ENCODE data around the gene IMPA2.
"Not testable (repeated sequence)": the region's sequence is repeated elsewhere in the genome, so short reads cannot be mapped to it uniquely, and the experiment has no call there.

The IMPA2 gene

DNA sequence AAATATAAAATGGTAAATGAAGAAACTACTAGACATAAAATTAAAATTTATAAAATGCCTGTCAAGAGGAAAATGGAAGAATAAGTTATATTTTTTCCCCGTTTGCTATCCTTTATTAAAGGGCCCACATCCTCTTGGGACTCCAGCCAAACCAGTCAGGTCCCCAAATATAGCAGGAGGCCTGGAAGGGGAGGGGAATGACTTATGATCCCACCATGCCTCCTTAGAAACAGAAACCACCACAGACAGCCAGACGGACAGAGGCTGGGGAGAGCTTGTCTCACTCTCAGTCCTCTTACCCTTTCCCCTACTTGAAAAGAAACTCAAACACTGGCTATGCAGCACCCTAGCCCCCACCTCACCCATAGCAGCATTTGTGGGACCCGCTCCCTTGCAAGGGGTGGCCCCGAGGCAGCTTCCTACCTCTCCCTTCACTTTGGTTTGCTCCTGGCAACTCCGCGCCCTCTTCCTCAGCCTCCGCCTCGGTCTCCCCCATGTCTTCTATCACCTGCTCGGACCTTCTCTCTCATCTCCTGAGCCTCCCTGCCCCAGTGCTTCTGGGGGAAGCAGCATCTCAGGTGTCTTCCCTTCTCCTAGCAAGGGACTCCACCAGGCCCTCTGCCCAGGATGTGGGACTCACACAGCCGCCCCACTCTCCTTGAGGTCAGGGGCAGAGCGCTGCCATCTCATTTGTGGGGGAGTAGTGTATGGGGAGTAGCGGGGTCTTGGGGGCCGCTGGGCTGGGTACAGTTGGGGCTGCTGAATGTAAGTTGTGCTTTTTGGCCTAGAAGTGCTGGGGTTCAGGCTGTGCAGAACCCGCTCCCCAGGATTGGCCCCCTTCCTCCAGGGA is 75.0 kb downstream of the IMPA2 start:
- DNase-seq, result no peak

- DNase-seq, result no peak
Measured at GRCh38 chr18:12056884-12057402, 75.6 kb downstream of the IMPA2 start.

DNA sequence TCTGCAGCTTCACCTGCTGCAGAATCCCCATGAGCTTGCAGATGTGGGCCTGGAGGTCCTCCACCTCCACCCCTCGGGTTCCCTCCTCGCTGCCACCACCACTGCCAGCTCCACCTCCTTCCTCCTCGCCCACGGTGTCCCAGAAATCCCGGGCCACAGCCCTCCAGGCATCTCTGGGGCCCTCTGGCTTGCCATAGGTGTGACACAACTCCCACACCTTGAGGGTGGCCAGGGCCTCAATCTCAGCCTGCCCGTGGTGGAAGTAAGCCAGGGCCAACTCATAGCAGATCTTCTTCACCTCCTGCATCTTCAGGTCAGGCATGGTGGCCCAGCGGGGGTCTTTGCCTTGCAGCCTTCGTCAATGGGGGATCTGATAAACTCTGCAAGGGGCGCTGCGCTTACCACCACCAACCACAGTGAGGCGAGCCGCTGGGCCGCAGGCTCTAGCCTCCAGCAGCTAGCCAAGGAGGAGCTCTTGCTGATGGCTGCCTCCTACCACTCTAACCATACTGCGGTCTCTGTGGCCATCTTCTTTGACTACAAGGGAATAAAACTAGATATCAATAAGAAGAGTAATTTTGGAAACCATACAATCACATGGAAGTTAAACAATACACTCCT is 76.2 kb downstream of the IMPA2 start:
- DNase-seq, result no peak

- no peak for DNase-seq
Measured at GRCh38 chr18:12059334-12060181, 78.3 kb downstream of the IMPA2 start.

- DNase-seq, result no peak
Measured at GRCh38 chr18:12060182-12060870, 79.0 kb downstream of the IMPA2 start.

DNA sequence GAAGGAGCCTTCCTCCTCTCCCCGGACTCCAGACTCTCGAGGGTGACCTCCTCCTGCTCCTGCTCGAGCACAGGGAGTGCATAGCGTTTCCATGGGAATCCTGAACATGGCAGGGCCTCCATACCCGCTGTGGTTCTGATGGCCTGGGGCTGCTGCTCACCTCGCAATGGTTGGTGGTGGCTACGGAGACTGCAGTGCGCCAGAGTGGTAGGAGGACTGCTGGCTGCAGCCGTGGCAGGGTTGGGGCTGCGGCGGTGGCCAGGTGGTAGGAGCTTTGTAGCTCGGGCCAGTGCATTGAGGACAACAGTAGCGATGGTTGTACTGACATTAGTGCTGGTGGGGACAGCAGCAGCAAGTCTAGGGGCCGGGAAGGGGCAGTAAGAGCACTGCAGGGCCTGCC is 80.4 kb downstream of the IMPA2 start:
- DNase-seq, result no peak

GRCh38 chr18:12062974-12063373 is 81.7 kb downstream of the IMPA2 start:
- DNase-seq, result no peak

GRCh38 chr18:12064086-12064763 is 82.9 kb downstream of the IMPA2 start:
- no peak for DNase-seq

DNA sequence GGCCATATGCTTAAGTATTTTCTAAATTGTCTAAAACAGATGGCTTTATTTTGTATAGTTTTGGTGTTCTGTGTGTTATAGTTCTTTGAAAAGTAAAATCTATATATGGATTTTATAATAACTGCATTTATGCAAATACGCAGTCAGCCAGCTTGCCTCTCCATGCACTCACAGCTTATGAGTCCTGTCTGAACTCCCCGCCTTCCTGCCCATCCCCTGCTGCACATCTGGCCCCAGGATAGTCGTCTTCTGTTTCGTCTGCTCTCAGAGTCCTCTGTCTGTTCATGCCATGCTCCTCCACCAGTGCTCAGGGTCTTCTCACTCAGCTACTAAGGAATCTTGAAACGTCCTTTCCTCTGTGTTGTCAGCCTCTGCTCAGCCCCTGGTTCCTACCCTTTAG is 84.1 kb downstream of the IMPA2 start:
- DNase-seq, result no peak

DNA sequence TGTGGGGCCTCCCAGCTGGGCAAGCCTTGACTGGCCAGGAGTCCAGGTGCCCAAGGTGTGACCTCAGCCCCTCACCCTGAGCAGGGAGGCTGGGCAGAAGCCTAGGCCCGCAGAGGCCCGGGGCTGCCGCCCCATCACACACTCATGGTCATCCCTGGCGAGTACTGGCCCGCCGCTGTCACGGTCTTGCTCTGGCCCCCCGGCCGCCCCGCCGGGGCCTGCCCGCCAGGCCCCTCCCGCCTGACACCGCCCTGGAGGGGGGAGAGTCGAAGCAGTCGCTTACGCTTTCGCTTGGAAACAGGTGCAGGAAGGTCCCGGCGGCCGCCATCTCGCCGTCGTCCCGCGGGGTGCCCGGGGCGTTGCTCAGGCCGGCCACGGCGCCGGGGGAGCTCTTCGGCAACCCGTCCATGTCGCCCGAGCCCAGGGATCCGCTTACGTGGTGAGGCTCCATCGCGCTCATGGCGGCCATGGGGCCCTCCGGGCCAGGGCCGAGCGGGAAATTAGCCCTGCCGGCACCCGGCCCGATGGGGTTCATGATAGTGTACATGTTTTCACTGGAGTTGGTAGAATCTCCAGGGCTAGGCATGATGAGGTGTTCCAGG is 85.7 kb downstream of the IMPA2 start:
- DNase-seq, result no peak

- DNase-seq, result no peak
Measured at GRCh38 chr18:12067671-12068070, 86.4 kb downstream of the IMPA2 start.

GRCh38 chr18:12068316-12068949 is 87.1 kb downstream of the IMPA2 start:
- not testable (repeated sequence) for DNase-seq

DNA sequence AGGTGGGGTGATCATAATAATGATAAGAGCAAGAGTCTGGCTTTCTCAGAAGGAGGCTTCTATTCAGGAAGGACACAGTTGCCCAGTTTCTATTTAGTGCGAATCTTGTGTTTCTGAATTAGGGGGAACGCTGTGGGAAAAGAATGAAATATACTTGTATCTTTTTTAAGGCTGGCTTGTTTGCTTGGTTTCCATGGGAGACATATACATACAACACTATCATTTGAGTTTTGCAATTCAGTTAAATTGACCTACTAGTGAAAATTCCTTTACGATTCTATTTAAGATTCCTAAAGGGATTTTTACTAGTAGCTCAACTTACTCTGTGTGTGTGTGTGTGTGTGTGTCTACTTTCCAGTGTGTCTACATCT is 87.6 kb downstream of the IMPA2 start:
- no peak for DNase-seq

GRCh38 chr18:12071066-12071465 is 89.8 kb downstream of the IMPA2 start:
- DNase-seq, result not testable (repeated sequence)

DNA sequence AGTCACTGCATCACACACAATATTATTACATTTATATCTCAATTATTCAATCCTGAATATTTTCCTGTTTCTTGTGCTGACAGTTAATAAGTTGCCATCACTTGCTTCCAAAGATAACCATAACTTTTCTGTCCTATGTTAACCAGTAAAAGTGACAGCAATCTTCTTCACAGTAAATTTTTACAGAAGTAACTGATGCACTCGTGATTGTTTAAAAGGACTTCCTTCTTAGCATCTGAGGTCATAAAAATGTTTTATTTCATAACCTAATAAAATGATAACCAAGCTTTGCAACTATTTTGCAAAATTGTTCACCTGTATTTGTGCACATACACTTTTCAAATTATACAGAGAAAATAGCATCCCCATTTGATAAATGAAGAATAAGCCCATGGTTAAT is 91.7 kb downstream of the IMPA2 start:
- DNase-seq, result no peak

DNA sequence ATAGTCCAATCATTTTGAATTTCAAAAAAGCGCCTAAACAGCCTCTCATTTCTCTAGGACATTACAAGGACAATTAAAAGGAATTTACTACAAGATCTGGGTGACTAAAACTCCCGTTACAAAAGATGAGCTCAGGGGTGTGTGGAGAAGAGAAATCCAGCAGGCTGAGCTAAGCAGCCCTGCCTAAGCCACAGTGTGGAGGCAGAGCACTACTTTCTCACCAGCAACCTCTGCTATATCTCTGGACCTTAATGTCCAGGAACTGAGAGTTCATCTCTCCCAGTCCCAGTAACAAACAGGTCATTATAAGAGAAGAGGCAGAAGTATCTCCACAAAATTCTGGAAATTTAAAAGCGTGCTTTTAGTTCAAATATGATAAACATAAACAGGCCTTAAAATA is 93.4 kb downstream of the IMPA2 start:
- no peak for DNase-seq

- DNase-seq, result no peak
Measured at GRCh38 chr18:12076424-12077140, 95.3 kb downstream of the IMPA2 start.

DNA sequence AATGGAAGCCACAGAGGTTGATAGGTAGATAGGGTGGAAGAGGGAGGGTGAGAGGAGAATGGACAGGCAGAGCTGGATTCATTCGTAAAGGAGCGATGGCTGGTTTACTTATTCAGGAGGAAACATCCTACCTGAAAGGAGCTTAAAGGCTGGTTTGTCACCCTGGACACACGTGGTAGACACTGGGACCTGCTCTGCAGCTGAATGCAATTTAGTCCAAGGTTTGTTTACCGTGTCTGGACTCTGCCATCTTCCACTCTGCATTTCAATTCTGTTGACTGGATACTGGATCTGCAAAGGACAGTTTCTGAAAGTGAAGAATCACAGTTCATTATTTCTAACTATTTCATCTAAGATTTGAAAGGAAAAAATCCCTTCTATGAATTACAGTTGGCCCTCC is 96.7 kb downstream of the IMPA2 start:
- DNase-seq, result not testable (repeated sequence)

DNA sequence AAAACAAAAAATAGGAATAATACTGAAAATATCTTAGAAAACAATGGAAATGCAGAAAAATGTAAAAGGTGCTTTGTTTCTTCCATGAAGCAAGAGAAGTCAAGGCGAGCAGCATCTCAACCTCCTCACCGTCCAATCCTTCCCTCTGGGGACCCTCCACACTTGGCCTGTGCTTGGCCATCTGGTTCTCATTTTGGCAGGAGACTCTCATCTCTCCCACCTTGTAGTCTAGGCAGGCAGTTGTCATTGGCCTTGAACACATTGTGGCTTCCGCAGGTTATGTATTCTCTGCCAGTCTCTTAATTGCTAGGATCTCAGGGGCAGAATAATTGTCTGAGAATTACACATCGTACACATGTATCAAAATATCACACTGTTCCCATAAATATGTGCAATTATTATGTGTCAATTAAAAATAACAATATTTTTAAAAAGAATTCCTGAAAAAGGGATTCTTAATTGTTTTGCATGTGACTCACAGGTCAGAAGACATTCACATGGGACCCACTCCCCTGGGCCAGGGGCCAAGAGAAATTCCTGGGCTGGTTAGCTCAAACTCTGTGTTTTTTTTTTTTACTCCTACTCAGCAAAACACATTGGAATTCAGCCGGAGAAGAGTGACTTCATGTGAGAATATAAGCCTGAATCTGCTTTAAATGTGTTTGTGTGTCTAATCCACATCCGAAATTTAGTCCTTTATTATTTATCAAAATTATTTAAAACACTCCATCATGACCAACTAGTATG is 98.4 kb downstream of the IMPA2 start:
- DNase-seq, result no peak

All from SHP77 treated with DMSO at 0.1 percent for 48 hours (cell line).